ENCODE measurements around the gene NDUFB11.
"Not testable (repeated sequence)": the region's sequence is repeated elsewhere in the genome, so short reads cannot be mapped to it uniquely, and the experiment has no call there.

The NDUFB11 gene

GRCh38 chrX:47146936-47147859, 2.7 kb upstream of the NDUFB11 start:
- no peak for DNase-seq (ENCODE audit: low read depth in 2 of 3, low spot score in 1 of 3)

- DNase-seq (ENCODE audit: low read depth in 2 of 3, low spot score in 1 of 3) = no peak
Measured at GRCh38 chrX:47146121-47146935, 1.8 kb upstream of the NDUFB11 start.

- no peak for DNase-seq (ENCODE audit: low read depth in 2 of 3, low spot score in 1 of 3)
Measured at GRCh38 chrX:47145395-47146120, 1.1 kb upstream of the NDUFB11 start.

DNA sequence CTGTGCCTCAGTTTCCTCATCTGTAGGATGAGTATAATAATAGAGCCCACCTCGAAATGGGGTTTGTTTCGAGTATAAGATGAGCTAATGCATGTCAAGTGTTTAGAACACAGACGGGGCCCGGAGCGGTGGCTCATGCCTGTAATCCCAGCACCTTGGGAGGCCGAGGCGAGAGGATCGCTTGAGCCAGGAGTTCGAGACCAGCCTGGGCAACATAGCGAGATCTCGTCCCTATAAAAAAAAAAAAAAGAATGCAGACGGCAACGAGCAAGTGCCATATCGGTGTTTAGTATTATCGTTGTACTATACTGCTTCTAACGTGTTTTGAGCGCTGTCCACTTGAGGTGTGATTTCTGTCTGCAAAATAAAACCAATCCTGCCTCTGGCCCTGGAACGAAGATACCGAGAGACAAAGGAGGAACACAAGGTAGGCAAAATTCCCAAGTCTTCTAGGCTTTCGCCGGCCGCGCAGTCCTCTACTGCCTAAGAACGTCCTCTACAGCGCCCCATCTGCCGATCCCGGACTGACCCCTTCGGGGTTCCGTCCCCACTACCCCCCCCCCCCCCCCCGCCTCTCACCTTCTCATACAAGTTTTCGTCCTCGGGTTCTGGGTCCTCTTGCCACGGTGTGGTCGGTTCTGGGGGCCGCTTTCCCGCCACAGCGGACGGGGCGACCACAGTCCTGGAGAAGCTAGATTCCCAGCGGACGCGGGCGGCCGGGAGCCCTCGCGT, 442 bp downstream of the NDUFB11 start:
- peak in 1 of 3 donors; percentile 14 for DNase-seq (ENCODE audit: low read depth in 2 of 3, low spot score in 1 of 3)

DNA sequence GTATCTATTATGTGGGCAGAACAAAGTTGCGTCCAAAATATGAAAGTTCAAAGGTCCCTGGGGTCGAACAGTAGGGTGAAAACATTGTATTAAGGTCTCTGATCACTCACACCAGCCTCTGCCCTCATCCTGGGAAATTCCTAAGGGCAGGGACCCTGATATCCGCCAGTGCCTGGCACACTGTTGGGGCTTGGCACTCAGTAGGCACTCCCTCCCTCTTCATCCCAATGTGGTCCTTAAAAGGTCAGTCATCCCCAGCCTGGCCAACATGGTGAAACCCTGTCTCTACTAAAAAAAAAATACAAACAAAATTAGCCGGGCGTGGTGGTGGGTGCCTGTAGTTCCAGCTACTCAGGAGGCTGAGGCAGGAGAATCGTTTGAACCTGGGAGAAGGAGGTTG, 6.3 kb downstream of the NDUFB11 start:
- no peak for DNase-seq (ENCODE audit: low read depth in 2 of 3, low spot score in 1 of 3)

- not testable (repeated sequence) for DNase-seq (ENCODE audit: low read depth in 2 of 3, low spot score in 1 of 3)
Measured at GRCh38 chrX:47135650-47136049, 8.9 kb downstream of the NDUFB11 start.

DNA sequence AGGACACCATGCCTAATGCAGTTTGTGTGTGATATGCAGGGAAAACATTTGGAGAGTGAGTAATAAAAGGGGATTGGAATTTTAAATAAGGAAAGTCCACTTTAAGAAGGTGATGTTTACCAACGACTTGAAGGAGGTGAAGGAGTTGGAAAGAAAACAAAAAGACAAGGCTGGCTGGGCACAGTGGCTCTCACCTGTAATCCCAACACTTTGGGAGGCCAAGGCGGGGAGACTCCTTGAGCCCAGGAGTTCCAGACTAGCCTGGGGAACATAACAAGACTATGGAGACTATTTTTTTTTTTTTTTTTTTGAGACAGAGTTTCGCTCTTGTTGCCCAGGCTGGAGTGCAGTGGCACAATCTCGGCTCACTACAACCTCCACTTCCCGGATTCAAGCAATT, 11.0 kb downstream of the NDUFB11 start:
- DNase-seq (ENCODE audit: low read depth in 2 of 3, low spot score in 1 of 3) = no peak

DNA sequence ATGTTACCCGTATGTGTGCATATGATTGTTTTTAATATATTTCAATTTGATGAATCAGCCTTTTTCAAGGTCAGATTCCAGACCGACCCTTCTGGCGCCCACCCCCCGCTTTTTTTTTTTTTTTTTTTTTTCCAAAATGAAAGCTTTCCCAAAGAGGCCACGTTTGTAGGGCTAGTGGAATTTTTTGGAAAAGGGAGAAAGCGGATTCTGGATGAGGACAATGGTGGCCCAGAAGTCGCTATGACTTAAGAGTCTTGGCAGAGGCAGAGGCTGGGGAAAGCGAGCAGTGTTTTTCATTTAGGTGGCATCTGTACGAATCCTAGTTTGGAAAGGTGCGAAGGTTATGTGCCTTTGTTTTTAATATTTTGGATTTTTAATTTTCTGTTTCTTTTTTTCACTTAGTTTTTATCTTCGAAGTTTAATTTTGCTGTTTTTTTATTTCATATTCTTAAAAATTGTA, 14.6 kb downstream of the NDUFB11 start:
- DNase-seq (ENCODE audit: low read depth in 2 of 3, low spot score in 1 of 3) = no peak

- peak; percentile 74 to 93 (median 85) for DNase-seq (ENCODE audit: low read depth in 2 of 3, low spot score in 1 of 3)
Measured at GRCh38 chrX:47129157-47129898, 15.2 kb downstream of the NDUFB11 start.

DNA sequence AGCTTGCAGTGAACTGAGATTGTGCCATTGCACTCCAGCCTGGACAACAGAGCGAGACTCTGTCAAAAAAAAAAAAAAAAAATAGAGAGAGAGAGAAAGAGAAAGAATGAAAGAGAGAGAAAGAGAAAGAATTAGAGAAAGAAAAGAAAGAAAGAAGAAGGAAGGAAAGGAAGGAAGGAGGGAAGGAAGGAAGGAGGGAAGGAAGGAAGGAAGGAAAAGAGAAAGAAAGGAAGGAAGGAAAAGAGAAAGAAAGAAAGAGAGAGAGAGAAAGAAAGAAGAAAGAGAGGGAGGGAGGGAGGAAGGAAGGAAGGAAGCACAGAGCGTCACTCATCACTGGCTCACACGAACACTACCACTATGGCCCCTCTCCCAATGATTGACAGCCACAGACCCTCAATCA, 20.0 kb downstream of the NDUFB11 start:
- not testable (repeated sequence) for DNase-seq (ENCODE audit: low read depth in 2 of 3, low spot score in 1 of 3)

- not testable (repeated sequence) for DNase-seq (ENCODE audit: low read depth in 2 of 3, low spot score in 1 of 3)
Measured at GRCh38 chrX:47116551-47117110, 27.9 kb downstream of the NDUFB11 start.

GRCh38 chrX:47112316-47112954, 32.1 kb downstream of the NDUFB11 start:
- no peak for DNase-seq (ENCODE audit: low read depth in 2 of 3, low spot score in 1 of 3)

- DNase-seq (ENCODE audit: low read depth in 2 of 3, low spot score in 1 of 3) = not testable (repeated sequence)
Measured at GRCh38 chrX:47110936-47111615, 33.4 kb downstream of the NDUFB11 start.

GRCh38 chrX:47101206-47101605, 43.3 kb downstream of the NDUFB11 start:
- DNase-seq (ENCODE audit: low read depth in 2 of 3, low spot score in 1 of 3) = no peak

DNA sequence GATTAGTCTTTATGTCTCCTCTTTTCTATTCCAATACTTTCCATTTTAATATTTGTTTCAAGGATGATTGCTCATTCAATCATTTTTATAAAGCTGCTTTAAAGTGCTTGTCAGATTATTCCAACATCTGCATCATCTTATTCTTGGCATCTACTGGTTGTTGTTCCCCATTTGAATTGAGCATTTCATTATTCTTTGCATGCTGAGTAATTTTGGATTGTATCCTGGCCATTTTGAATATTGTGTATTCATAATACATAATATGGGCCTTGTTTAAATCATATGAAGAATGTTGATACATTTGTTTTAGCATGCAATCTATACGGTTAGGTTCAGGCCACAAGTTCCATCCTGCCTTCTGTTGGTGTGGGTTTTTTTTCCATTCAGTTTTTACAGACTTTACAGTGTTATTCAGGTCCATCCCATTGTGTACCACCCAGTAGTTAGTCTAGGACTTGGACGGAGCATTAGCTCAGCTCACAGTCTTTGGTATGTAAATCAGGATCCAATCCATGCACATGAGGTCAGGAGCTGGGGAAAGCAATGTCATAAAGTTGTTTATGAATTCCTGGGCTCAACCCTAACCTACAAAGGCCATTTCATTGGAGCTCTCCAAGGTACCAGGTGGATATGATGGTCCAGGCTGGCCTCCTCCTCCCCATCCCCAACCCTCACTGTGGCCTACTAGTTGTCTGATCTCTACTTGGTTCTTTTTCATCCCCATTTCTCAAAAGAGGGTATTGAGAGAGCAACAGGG, 46.0 kb downstream of the NDUFB11 start:
- no peak for DNase-seq (ENCODE audit: low read depth in 2 of 3, low spot score in 1 of 3)

GRCh38 chrX:47097018-47097417, 47.5 kb downstream of the NDUFB11 start:
- DNase-seq (ENCODE audit: low read depth in 2 of 3, low spot score in 1 of 3) = no peak

DNA sequence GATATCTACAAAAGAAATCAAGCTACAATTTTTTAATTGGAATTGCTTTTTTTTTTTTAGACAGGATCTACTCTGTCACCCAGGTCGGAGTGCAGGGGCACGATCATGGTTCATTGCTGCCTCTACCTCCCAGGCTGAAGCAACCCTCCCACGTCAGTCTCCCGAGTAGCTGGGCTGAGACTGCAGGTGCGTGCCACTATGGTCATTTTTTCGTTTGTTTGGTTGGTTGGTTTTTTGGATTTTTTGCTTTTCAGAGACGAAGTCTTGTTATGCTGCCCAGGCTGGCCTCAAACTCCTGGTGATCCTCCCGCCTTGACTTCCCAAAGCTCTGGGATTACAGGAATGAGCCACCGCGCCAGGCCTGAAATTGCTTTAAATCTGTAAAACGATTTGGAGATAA, 50.6 kb downstream of the NDUFB11 start:
- no peak for DNase-seq (ENCODE audit: low read depth in 2 of 3, low spot score in 1 of 3)

DNA sequence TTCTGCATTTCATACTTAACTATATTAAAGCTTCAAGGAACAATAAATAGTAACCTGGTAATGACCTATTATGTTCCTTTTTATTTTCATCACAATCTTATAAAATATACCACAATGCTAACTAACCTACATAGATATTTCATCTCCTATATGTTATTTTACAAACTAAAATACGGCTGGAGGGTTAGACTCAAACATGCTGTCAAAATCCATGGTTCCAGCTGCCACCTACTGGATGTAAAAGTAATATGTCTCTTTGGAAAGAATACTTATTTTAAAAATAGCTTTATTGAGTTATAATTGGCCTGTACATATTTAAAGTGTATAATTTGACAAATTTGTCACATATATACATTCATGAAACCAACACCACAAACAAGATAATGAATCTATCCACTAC, 51.3 kb downstream of the NDUFB11 start:
- no peak for DNase-seq (ENCODE audit: low read depth in 2 of 3, low spot score in 1 of 3)

All from stimulated activated CD4-positive, alpha-beta T cell treated with anti-CD3 and anti-CD28 coated beads, Interleukin-12 subunit alpha, Interleukin-12 subunit beta, amount 100 ng/mL, for 48 hours (primary cell).